ENCODE results near the gene TTC4.

TTC4 gene

DNA sequence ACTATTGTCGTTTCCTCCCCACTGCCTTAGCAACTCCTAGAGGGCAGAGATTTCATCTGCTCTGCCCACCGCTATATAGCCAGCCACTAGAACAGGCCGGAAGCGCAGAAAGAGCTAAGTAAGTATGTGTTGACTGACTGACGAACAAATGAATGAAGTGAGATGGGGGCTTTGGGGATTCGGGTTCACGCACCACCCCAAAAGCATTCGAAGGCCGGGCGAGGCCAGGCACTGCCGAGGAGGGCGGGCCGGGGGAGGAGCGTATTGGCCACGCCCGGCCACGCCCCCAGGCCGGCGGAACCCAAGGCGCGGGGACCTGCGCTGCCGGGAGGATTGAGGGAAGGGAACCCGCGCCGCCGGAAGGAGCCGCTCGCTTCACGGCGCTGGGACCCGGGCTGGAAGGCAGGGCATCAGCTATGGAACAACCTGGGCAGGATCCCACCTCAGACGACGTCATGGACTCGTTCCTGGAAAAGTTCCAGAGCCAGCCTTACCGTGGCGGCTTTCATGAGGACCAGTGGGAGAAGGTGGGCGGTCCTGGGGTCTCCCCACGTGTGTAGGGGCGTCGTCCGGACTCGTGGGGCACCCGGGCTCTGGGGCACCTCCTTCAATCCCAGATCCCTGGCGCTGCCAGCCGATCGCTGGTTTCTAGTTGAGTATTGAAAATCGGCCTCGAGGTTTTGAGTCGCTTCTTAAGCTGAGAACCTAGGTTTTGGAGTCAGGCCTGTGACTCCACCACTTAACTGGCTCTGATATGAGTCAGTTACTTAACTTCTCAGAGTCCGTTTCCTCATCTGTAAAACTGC lies at the start of gene TTC4:
Gene TTC4 (plus strand): TSS at position 369 of the 806 bp plus-strand sequence. CDS start 48 bp downstream, at position 417.
- TF ChIP-seq, protein P1, sequence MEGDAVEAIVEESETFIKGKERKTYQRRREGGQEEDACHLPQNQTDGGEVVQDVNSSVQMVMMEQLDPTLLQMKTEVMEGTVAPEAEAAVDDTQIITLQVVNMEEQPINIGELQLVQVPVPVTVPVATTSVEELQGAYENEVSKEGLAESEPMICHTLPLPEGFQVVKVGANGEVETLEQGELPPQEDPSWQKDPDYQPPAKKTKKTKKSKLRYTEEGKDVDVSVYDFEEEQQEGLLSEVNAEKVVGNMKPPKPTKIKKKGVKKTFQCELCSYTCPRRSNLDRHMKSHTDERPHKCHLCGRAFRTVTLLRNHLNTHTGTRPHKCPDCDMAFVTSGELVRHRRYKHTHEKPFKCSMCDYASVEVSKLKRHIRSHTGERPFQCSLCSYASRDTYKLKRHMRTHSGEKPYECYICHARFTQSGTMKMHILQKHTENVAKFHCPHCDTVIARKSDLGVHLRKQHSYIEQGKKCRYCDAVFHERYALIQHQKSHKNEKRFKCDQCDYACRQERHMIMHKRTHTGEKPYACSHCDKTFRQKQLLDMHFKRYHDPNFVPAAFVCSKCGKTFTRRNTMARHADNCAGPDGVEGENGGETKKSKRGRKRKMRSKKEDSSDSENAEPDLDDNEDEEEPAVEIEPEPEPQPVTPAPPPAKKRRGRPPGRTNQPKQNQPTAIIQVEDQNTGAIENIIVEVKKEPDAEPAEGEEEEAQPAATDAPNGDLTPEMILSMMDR (IDR thresholded peaks at IDR 0.05; ENCODE audit: low read length, missing control alignments): no peak
- peak within 1 kb of the TSS; percentile 90 for H3K4me3 ChIP-seq (replicated peaks; ENCODE audit: low read depth, low read length)
- DNase-seq (ENCODE audit: low read depth): peak; percentile 79

GRCh38 chr1:54666333-54666732 lies 49.3 kb upstream of the TTC4 start:
- no peak overlapping the region for H3K4me3 ChIP-seq (replicated peaks; ENCODE audit: low read depth, low read length)
- DNase-seq (ENCODE audit: low read depth): no peak
- TF ChIP-seq, protein P1 (IDR thresholded peaks at IDR 0.05; ENCODE audit: low read length, missing control alignments): no peak

DNA sequence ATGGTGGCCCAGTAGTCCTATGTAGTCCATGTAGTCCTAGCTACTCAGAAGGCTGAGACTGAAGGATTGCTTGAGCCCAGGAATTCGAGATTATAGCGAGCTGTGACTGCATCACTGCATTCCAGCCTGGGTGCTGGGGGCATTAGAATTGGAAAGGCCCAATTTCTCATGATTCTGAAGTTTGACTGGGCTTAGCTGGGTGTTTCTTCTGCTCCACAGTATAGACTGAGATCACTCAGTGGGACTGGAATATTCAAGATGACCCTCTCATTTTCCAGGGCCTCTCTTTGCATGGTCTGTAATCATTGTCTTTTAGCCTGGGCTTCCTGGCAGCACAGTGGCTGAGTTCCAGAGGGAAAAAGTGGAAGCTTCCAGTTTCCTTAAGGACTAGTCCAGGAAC lies 47.9 kb upstream of the TTC4 start:
- DNase-seq (ENCODE audit: low read depth): no peak
- H3K4me3 ChIP-seq (replicated peaks; ENCODE audit: low read depth, low read length): no peak overlapping the region
- TF ChIP-seq, protein P1 (IDR thresholded peaks at IDR 0.05; ENCODE audit: low read length, missing control alignments): no peak

GRCh38 chr1:54668567-54668966 lies 47.1 kb upstream of the TTC4 start:
- DNase-seq (ENCODE audit: low read depth): no peak
- TF ChIP-seq, protein P1 (IDR thresholded peaks at IDR 0.05; ENCODE audit: low read length, missing control alignments): no peak
- H3K4me3 ChIP-seq (replicated peaks; ENCODE audit: low read depth, low read length): no peak overlapping the region

DNA sequence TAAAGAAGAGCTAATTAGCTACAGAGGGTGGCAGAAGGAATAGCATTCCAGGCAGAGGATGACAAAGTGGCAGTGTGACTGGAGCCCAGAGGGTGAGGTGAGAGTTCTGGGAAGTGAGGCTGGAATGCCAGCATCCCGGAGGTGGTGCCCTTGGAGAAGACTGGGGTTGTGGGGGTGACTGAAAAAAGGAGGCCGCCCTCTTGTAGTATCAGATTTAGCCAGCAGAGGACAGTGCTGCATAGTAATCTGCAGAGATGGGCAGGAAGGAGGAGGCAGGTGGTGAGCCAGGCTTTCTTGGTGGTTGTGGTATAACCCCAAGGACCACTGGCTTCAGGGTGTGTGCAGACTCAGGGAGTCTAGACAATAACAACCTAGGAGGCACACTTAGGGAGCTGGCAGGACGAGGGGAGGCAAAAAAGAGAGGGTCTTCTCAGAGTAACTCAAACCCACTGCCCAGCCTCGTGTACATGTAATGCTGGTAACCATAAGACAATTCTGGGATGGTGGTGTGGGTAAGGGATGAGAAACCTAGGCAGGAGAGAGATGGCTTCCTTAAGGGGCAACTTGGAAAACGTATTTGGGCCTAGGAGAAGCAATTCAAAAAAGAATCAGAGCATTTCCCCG lies 43.6 kb upstream of the TTC4 start:
- peak; percentile 57 for DNase-seq (ENCODE audit: low read depth)
- H3K4me3 ChIP-seq (replicated peaks; ENCODE audit: low read depth, low read length): no peak overlapping the region
- TF ChIP-seq, protein P1 (IDR thresholded peaks at IDR 0.05; ENCODE audit: low read length, missing control alignments): peak; percentile 92

DNA sequence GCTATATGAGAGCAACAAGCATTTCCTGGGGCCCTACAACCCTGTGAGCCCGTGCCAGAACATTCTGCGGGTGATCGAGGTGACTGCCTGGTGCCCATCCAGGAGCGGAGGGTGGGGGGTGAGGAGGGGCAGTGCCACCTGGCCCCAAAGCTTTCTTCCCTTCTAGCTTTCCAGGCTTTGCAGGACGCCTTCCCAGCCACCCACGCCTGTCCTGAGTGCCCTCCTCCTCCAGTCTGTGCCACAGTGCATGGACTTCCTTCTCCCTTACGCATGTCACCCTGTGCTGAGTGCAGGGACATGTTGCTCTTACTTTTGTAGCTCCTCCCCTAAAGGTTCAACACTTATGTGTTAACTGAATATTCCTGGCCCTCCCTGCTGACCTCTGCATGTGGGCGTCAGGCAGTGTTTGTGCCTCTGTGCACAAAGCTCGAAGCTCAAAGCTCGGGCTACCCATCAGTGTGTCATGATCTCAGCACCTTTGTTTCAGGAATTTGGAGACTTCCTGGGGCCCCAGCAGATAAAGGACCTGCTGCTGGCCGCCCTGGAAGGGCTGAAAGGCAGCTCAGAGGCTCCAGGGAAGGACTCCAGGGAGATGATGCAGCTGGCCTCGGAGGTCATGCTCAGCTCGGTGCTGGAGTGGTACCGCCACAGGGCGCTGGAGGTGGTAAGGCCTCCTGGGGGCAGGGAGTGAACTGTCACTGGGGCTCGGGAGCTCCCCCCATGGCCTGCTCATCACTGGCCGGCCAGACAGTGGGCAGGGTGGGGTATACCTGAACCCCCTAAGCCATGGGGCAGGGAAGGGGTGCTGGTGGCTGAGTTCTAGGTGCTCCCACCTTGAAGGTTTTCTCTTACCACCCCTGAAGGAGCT lies 36.7 kb upstream of the TTC4 start:
- no peak for DNase-seq (ENCODE audit: low read depth)
- TF ChIP-seq, protein P1 (IDR thresholded peaks at IDR 0.05; ENCODE audit: low read length, missing control alignments): no peak
- no peak overlapping the region for H3K4me3 ChIP-seq (replicated peaks; ENCODE audit: low read depth, low read length)
